DOHH2 (cell line): Measurements from ENCODE around the gene LYPD6B.

Experiments
- H3F3A ChIP-seq: fragments of 200-600 bp; sonication (generic), shearing (Covaris generic); 2 replicates; pipeline ENCODE4 v1.6.0; 2016; ENCODE audit warnings: antibody characterized with exemption, mild to moderate bottlenecking; ENCODE audit not compliant: control insufficient read depth, insufficient read depth
- H3K27ac ChIP-seq: fragments of 200-600 bp; sonication (generic); 2 replicates; pipeline ENCODE4 v1.5.1; 2014; ENCODE audit warnings: low read depth, mild to moderate bottlenecking, low read length, moderate library complexity
- H3K27me3 ChIP-seq: fragments of 200-600 bp; sonication (generic); 2 replicates; pipeline ENCODE4 v1.6.1; 2014; ENCODE audit warnings: mild to moderate bottlenecking, low read length, mixed read lengths; ENCODE audit not compliant: control insufficient read depth
- H3K36me3 ChIP-seq: fragments of 200-600 bp; sonication (generic); 2 replicates; pipeline ENCODE4 v1.6.1; 2014; ENCODE audit warnings: mild to moderate bottlenecking, low read length, moderate library complexity, mixed read lengths; ENCODE audit not compliant: control insufficient read depth
- H3K4me1 ChIP-seq: fragments of 200-600 bp; sonication (generic); 2 replicates; pipeline ENCODE4 v1.6.1; 2014; ENCODE audit warnings: mild to moderate bottlenecking, low read length, mixed read lengths; ENCODE audit not compliant: control insufficient read depth
- H3K4me2 ChIP-seq: fragments of 200-600 bp; sonication (generic); 2 replicates; pipeline ENCODE4 v1.6.0; 2014; ENCODE audit warnings: mild to moderate bottlenecking, low read length, moderate library complexity
- H3K4me3 ChIP-seq: fragments of 200-600 bp; sonication (generic); 2 replicates; pipeline ENCODE4 v1.5.1; 2014; ENCODE audit warnings: mild to moderate bottlenecking, low read length, mixed read lengths
- H3K79me2 ChIP-seq: fragments of 200-600 bp; sonication (generic); 2 replicates; pipeline ENCODE4 v1.6.1; 2014; ENCODE audit warnings: mild to moderate bottlenecking, low read length, mixed read lengths; ENCODE audit not compliant: control insufficient read depth
- H3K9me2 ChIP-seq: fragments of 200-600 bp; sonication (generic); replicated peaks from 2 replicates; pipeline ENCODE4 v1.6.1; 2014; ENCODE audit warnings: mild to moderate bottlenecking, low read length, mixed read lengths; ENCODE audit not compliant: control insufficient read depth
- H3K9me3 ChIP-seq: fragments of 200-600 bp; sonication (generic); 2 replicates; pipeline ENCODE4 v1.6.1; 2014; ENCODE audit warnings: antibody characterized with exemption, low read length, mixed read lengths; ENCODE audit not compliant: control insufficient read depth, insufficient read depth
- H4K20me1 ChIP-seq: fragments of 200-600 bp; sonication (generic); 2 replicates; pipeline ENCODE4 v1.6.0; 2014; ENCODE audit warnings: low read depth, mild to moderate bottlenecking, antibody characterized with exemption, low read length, moderate library complexity; ENCODE audit not compliant: control insufficient read depth, insufficient read depth
- EZH2phosphoT487 ChIP-seq: fragments of 200-600 bp; sonication (generic); IDR thresholded peaks from 2 replicates; pipeline ENCODE4 v1.6.1; 2017; ENCODE audit warnings: borderline replicate concordance, mild to moderate bottlenecking, antibody characterized with exemption, low read length, moderate library complexity, mixed read lengths
- TF ChIP-seq, protein P1 (sequence below): fragments of 200-600 bp; sonication (generic); IDR thresholded peaks from one replicate; pipeline ENCODE4 v1.5.1; 2014; ENCODE audit warnings: antibody characterized with exemption, mild to moderate bottlenecking, low read depth, low read length; ENCODE audit not compliant: poor library complexity, severe bottlenecking

Gene LYPD6B

DNA sequence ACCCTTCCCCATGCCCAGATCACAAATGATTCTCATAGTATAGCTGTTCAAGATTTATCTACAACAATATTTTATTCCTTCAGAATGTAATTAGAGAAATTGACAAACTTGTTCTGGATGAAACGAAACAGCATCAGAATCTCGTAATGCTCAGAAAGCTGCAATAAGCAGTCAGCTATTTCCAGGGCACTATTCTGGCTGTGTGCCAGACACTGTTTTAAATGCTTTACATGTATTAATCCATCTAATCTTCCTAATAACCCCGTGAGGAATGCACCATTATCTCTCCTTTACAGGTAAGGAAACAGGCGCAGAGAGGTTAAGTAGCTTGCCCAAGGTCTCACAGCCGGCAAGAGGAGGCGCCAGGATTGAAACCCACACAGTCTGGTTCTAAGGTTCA, 10.1 kb upstream of the LYPD6B start:
- H3K4me2 ChIP-seq, result peak overlapping the region; percentile 18
- no peaks in the 10 kb centered on the region for H4K20me1 ChIP-seq
- H3K4me3 ChIP-seq, result no peak overlapping the region
- peaks cover 7% of the 10 kb centered on the region; the same call in 1 of the 2 replicates for H3F3A ChIP-seq
- no peaks in the 10 kb centered on the region for H3K9me2 ChIP-seq
- H3K4me1 ChIP-seq, result peaks cover 94% of the 10 kb centered on the region
- H3K36me3 ChIP-seq, result no peaks in the 10 kb centered on the region
- no peaks in the 10 kb centered on the region for H3K27me3 ChIP-seq
- H3K9me3 ChIP-seq, result no peaks in the 10 kb centered on the region
- TF ChIP-seq, protein P1, sequence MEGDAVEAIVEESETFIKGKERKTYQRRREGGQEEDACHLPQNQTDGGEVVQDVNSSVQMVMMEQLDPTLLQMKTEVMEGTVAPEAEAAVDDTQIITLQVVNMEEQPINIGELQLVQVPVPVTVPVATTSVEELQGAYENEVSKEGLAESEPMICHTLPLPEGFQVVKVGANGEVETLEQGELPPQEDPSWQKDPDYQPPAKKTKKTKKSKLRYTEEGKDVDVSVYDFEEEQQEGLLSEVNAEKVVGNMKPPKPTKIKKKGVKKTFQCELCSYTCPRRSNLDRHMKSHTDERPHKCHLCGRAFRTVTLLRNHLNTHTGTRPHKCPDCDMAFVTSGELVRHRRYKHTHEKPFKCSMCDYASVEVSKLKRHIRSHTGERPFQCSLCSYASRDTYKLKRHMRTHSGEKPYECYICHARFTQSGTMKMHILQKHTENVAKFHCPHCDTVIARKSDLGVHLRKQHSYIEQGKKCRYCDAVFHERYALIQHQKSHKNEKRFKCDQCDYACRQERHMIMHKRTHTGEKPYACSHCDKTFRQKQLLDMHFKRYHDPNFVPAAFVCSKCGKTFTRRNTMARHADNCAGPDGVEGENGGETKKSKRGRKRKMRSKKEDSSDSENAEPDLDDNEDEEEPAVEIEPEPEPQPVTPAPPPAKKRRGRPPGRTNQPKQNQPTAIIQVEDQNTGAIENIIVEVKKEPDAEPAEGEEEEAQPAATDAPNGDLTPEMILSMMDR, result no peak
- TF ChIP-seq EZH2phosphoT487, result no peak
- H3K27ac ChIP-seq, result no peak overlapping the region
- H3K79me2 ChIP-seq, result no peaks in the 10 kb centered on the region

GRCh38 chr2:149028891-149029290, 9.6 kb upstream of the LYPD6B start:
- no peaks in the 10 kb centered on the region for H3K27me3 ChIP-seq

GRCh38 chr2:149029307-149029965, 9.1 kb upstream of the LYPD6B start:
- no peak overlapping the region for H3K4me3 ChIP-seq
- no peaks in the 10 kb centered on the region for H3K9me3 ChIP-seq
- H3K9me2 ChIP-seq, result no peaks in the 10 kb centered on the region
- H4K20me1 ChIP-seq, result no peaks in the 10 kb centered on the region
- H3K4me1 ChIP-seq, result peaks cover 94% of the 10 kb centered on the region
- H3K27me3 ChIP-seq, result no peaks in the 10 kb centered on the region
- no peak overlapping the region; the same call in 1 of the 2 replicates for H3K4me2 ChIP-seq
- no peak overlapping the region for H3K27ac ChIP-seq
- TF ChIP-seq, protein P1, result no peak
- no peak for TF ChIP-seq EZH2phosphoT487
- peaks cover 7% of the 10 kb centered on the region; the same call in 1 of the 2 replicates for H3F3A ChIP-seq
- H3K36me3 ChIP-seq, result no peaks in the 10 kb centered on the region
- H3K79me2 ChIP-seq, result no peaks in the 10 kb centered on the region

More at GRCh38 chr2:149028891-149029290, 9.6 kb upstream of the LYPD6B start:
- Histone ChIP-seq H3K79me2 (no peaks in the 10 kb centered on the region), H3K9me2 (no peaks in the 10 kb centered on the region), H4K20me1 (no peaks in the 10 kb centered on the region), H3F3A (peaks cover 7% of the 10 kb centered on the region; the same call in 1 of the 2 replicates), H3K27ac (no peak overlapping the region), H3K4me3 (no peak overlapping the region), H3K9me3 (no peaks in the 10 kb centered on the region), H3K36me3 (no peaks in the 10 kb centered on the region), H3K4me1 (peaks cover 94% of the 10 kb centered on the region), H3K4me2 (peak overlapping the region; percentile 18; the same call in 1 of the 2 replicates)
- no peak for TF ChIP-seq EZH2phosphoT487
- TF ChIP-seq, protein P1, result no peak
